Measurements from ENCODE around the gene PDYN.
A peak's percentile ranks its signal among the peaks of the same experiment; 100 is the strongest.

The PDYN gene

GRCh38 chr20:1979106-1979778 is 14.6 kb downstream of the PDYN start:
- H3K4me1 ChIP-seq, result no peaks in the 10 kb centered on the region
- DNase-seq (ENCODE audit: low spot score in 2 of 2), result no peak
- H3K9me3 ChIP-seq, result no peaks in the 10 kb centered on the region
- in situ Hi-C loops (cut with MboI; ENCODE audit: low sequenced_read_pairs), result no loop called here
- no peak overlapping the region for H3K4me3 ChIP-seq
- H3K27me3 ChIP-seq (ENCODE audit: low read depth), result peaks cover 22% of the 10 kb centered on the region
- no peaks in the 10 kb centered on the region for H3K36me3 ChIP-seq (replicated peaks)

GRCh38 chr20:1975291-1975690 is 18.6 kb downstream of the PDYN start:
- no peak overlapping the region for H3K4me3 ChIP-seq
- H3K9me3 ChIP-seq, result no peaks in the 10 kb centered on the region
- in situ Hi-C loops (cut with MboI; ENCODE audit: low sequenced_read_pairs), result no loop called here
- DNase-seq (ENCODE audit: low spot score in 2 of 2), result no peak
- H3K27me3 ChIP-seq (ENCODE audit: low read depth), result peaks cover 40% of the 10 kb centered on the region
- H3K4me1 ChIP-seq, result 0 out of 2 replicates have a peak, but pooled peaks cover 2% of the 10 kb centered on the region
- no peaks in the 10 kb centered on the region for H3K36me3 ChIP-seq (replicated peaks)

- Histone ChIP-seq H3K27me3 (ENCODE audit: low read depth) (peaks cover 44% of the 10 kb centered on the region), H3K4me1 (0 out of 2 replicates have a peak, but pooled peaks cover 2% of the 10 kb centered on the region), H3K36me3 (replicated peaks) (no peaks in the 10 kb centered on the region), H3K4me3 (no peak overlapping the region), H3K9me3 (no peaks in the 10 kb centered on the region)
- no peak for DNase-seq (ENCODE audit: low spot score in 2 of 2)
- in situ Hi-C loops (cut with MboI; ENCODE audit: low sequenced_read_pairs), result no loop called here
Measured at GRCh38 chr20:1973601-1974440, 20.0 kb downstream of the PDYN start.

- H3K4me3 ChIP-seq, result no peak overlapping the region
- no peaks in the 10 kb centered on the region for H3K9me3 ChIP-seq
- H3K36me3 ChIP-seq (replicated peaks), result no peaks in the 10 kb centered on the region
- H3K27me3 ChIP-seq (ENCODE audit: low read depth), result peaks cover 41% of the 10 kb centered on the region
- 0 out of 2 replicates have a peak, but pooled peaks cover 2% of the 10 kb centered on the region for H3K4me1 ChIP-seq
- in situ Hi-C loops (cut with MboI; ENCODE audit: low sequenced_read_pairs), result no loop called here
- DNase-seq (ENCODE audit: low spot score in 2 of 2), result peak; percentile 27 to 69
Measured at GRCh38 chr20:1971893-1972586, 21.8 kb downstream of the PDYN start.

GRCh38 chr20:1968964-1969363 is 24.9 kb downstream of the PDYN start:
- in situ Hi-C loops (cut with MboI; ENCODE audit: low sequenced_read_pairs), result loop anchor here (10.0 kb wide), 1 partner anchor 206 kb away; no protein-coding TSS in a partner anchor
- H3K9me3 ChIP-seq, result no peaks in the 10 kb centered on the region
- H3K36me3 ChIP-seq (replicated peaks), result no peaks in the 10 kb centered on the region
- 0 out of 2 replicates have a peak, but pooled peaks cover 4% of the 10 kb centered on the region for H3K4me1 ChIP-seq
- peaks cover 48% of the 10 kb centered on the region for H3K27me3 ChIP-seq (ENCODE audit: low read depth)
- H3K4me3 ChIP-seq, result no peak overlapping the region
- no peak for DNase-seq (ENCODE audit: low spot score in 2 of 2)

- no peak overlapping the region for H3K4me3 ChIP-seq
- H3K36me3 ChIP-seq (replicated peaks), result no peaks in the 10 kb centered on the region
- 0 out of 2 replicates have a peak, but pooled peaks cover 2% of the 10 kb centered on the region for H3K4me1 ChIP-seq
- peaks cover 48% of the 10 kb centered on the region for H3K27me3 ChIP-seq (ENCODE audit: low read depth)
- peak; percentile 58 to 87 for DNase-seq (ENCODE audit: low spot score in 2 of 2)
- H3K9me3 ChIP-seq, result no peaks in the 10 kb centered on the region
- in situ Hi-C loops (cut with MboI; ENCODE audit: low sequenced_read_pairs), result loop anchor here (10.0 kb wide), 1 partner anchor 209 kb away; no protein-coding TSS in a partner anchor
Measured at GRCh38 chr20:1965520-1966351, 28.1 kb downstream of the PDYN start.

- Histone ChIP-seq H3K4me1 (0 out of 2 replicates have a peak, but pooled peaks cover 2% of the 10 kb centered on the region), H3K27me3 (ENCODE audit: low read depth) (peaks cover 42% of the 10 kb centered on the region), H3K36me3 (replicated peaks) (no peaks in the 10 kb centered on the region), H3K9me3 (no peaks in the 10 kb centered on the region), H3K4me3 (no peak overlapping the region)
- DNase-seq (ENCODE audit: low spot score in 2 of 2), result no peak
- in situ Hi-C loops (cut with MboI; ENCODE audit: low sequenced_read_pairs), result loop anchor here (10.0 kb wide), 1 partner anchor 210 kb away; no protein-coding TSS in a partner anchor
Measured at GRCh38 chr20:1964659-1965405, 29.0 kb downstream of the PDYN start.

- no peak for DNase-seq (ENCODE audit: low spot score in 2 of 2)
- Histone ChIP-seq H3K36me3 (replicated peaks) (no peaks in the 10 kb centered on the region), H3K9me3 (no peaks in the 10 kb centered on the region), H3K4me1 (0 out of 2 replicates have a peak, but pooled peaks cover 2% of the 10 kb centered on the region), H3K27me3 (ENCODE audit: low read depth) (peaks cover 41% of the 10 kb centered on the region), H3K4me3 (no peak overlapping the region)
- in situ Hi-C loops (cut with MboI; ENCODE audit: low sequenced_read_pairs), result loop anchor here (10.0 kb wide), 1 partner anchor 211 kb away; no protein-coding TSS in a partner anchor
Measured at GRCh38 chr20:1964061-1964460, 29.8 kb downstream of the PDYN start.

GRCh38 chr20:1961374-1961773 is 32.5 kb downstream of the PDYN start:
- 0 out of 2 replicates have a peak, but pooled peaks cover 2% of the 10 kb centered on the region for H3K4me1 ChIP-seq
- no peak for DNase-seq (ENCODE audit: low spot score in 2 of 2)

GRCh38 chr20:1959156-1959555 is 34.7 kb downstream of the PDYN start:
- Histone ChIP-seq H3K4me3 (no peak overlapping the region), H3K4me1 (no peaks in the 10 kb centered on the region), H3K36me3 (replicated peaks) (no peaks in the 10 kb centered on the region), H3K9me3 (no peaks in the 10 kb centered on the region), H3K27me3 (ENCODE audit: low read depth) (peaks cover 28% of the 10 kb centered on the region)
- in situ Hi-C loops (cut with MboI; ENCODE audit: low sequenced_read_pairs), result no loop called here
- DNase-seq (ENCODE audit: low spot score in 2 of 2), result no peak

More at GRCh38 chr20:1961374-1961773, 32.5 kb downstream of the PDYN start:
- H3K4me3 ChIP-seq, result no peak overlapping the region
- H3K9me3 ChIP-seq, result no peaks in the 10 kb centered on the region
- in situ Hi-C loops (cut with MboI; ENCODE audit: low sequenced_read_pairs), result loop anchor here (10.0 kb wide), 1 partner anchor 213 kb away; no protein-coding TSS in a partner anchor
- no peaks in the 10 kb centered on the region for H3K36me3 ChIP-seq (replicated peaks)
- peaks cover 36% of the 10 kb centered on the region for H3K27me3 ChIP-seq (ENCODE audit: low read depth)

- H3K9me3 ChIP-seq, result no peaks in the 10 kb centered on the region
- in situ Hi-C loops (cut with MboI; ENCODE audit: low sequenced_read_pairs), result no loop called here
- no peak for DNase-seq (ENCODE audit: low spot score in 2 of 2)
- no peaks in the 10 kb centered on the region for H3K4me1 ChIP-seq
- peaks cover 20% of the 10 kb centered on the region for H3K27me3 ChIP-seq (ENCODE audit: low read depth)
- H3K36me3 ChIP-seq (replicated peaks), result no peaks in the 10 kb centered on the region
- no peak overlapping the region for H3K4me3 ChIP-seq
Measured at GRCh38 chr20:1958426-1958825, 35.4 kb downstream of the PDYN start.

GRCh38 chr20:1955217-1955616 is 38.6 kb downstream of the PDYN start:
- in situ Hi-C loops (cut with MboI; ENCODE audit: low sequenced_read_pairs), result no loop called here
- H3K36me3 ChIP-seq (replicated peaks), result no peaks in the 10 kb centered on the region
- no peak overlapping the region for H3K4me3 ChIP-seq
- H3K4me1 ChIP-seq, result no peaks in the 10 kb centered on the region
- H3K27me3 ChIP-seq (ENCODE audit: low read depth), result peaks cover 9% of the 10 kb centered on the region; the same call in 1 of the 2 replicates
- H3K9me3 ChIP-seq, result no peaks in the 10 kb centered on the region
- no peak for DNase-seq (ENCODE audit: low spot score in 2 of 2)
